ENCODE measurements around the gene PLA2G4D.

GRCh38 chr15:42088801-42089640 is 5.3 kb downstream of the PLA2G4D start:
- TF ChIP-seq POLR2AphosphoS5 (IDR thresholded peaks at IDR 0.05; ENCODE audit: low read depth, low read length) (no peak), CTCF (IDR thresholded peaks at IDR 0.05) (no peak), REST (IDR thresholded peaks at IDR 0.05; ENCODE audit: insufficient read depth in 1 of 2, low read depth in 2 of 2, low read length in 1 of 2) (no peak)
